Muscle layer of colon (tissue), 2 donors: ENCODE data around the gene RAB3GAP1.
"Not testable (repeated sequence)": the region's sequence is repeated elsewhere in the genome, so short reads cannot be mapped to it uniquely, and the experiment has no call there.

Source experiments
- H3K27ac ChIP-seq: one replicate; pipeline ENCODE4 v1.7.0; 2013; ENCODE audit warnings: low read depth, mild to moderate bottlenecking, low read length, moderate library complexity
- H3K27me3 ChIP-seq, 2 donors: one replicate each; pipeline ENCODE4 v1.7.0; 2013; ENCODE audit warnings: low read length in 2 of 2, mild to moderate bottlenecking in 2 of 2; ENCODE audit not compliant: insufficient read depth in 2 of 2, control insufficient read depth in 1 of 2
- H3K36me3 ChIP-seq: one replicate; pipeline ENCODE4 v1.7.0; 2013; ENCODE audit warnings: mild to moderate bottlenecking, low read length; ENCODE audit not compliant: insufficient read depth
- H3K4me1 ChIP-seq: one replicate; pipeline ENCODE4 v1.7.0; 2013; ENCODE audit warnings: mild to moderate bottlenecking, low read length; ENCODE audit not compliant: insufficient read depth
- H3K4me3 ChIP-seq, 2 donors: one replicate each; pipeline ENCODE4 v1.7.0; 2013; ENCODE audit warnings: low read length in 2 of 2, low read depth in 1 of 2, mild to moderate bottlenecking in 1 of 2, moderate library complexity in 1 of 2
- H3K9ac ChIP-seq: one replicate; pipeline ENCODE4 v1.7.0; 2013; ENCODE audit warnings: low read length
- H3K9me3 ChIP-seq: one replicate; pipeline ENCODE4 v1.7.0; 2013; ENCODE audit warnings: mild to moderate bottlenecking, low read length
- donor health status: abdominal sarcoma.
- donor health status: Adenocarcinoma of cecum.

RAB3GAP1 gene

GRCh38 chr2:135121016-135121657, 69.0 kb downstream of the RAB3GAP1 start:
- H3K9me3 ChIP-seq, result no peaks in the 10 kb centered on the region
- no peak overlapping the region for H3K9ac ChIP-seq
- H3K27me3 ChIP-seq, result no peaks in the 10 kb centered on the region
- H3K27ac ChIP-seq, result no peak overlapping the region
- peaks cover 6% of the 10 kb centered on the region for H3K36me3 ChIP-seq
- H3K4me3 ChIP-seq, result no peak overlapping the region
- no peaks in the 10 kb centered on the region for H3K4me1 ChIP-seq

DNA sequence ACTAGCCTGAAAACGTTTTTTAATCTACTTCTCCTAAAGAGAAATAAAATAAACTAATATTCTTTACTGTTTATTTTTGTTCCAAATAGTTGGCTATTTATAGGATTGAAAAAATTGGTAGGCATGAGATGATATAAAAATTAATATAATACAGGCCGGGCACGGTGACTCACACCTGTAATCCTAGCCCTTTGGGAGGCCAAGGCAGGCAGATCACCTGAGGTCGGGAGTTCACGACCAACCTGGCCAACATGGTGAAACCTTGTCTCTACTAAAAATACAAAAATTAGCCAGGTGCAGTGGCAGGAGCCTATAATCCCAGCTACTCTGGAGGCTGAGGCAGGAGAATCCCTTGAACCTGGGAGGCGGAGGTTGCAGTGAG, 69.6 kb downstream of the RAB3GAP1 start:
- not testable (repeated sequence) for H3K9ac ChIP-seq, H3K27ac ChIP-seq, H3K4me1 ChIP-seq, H3K27me3 ChIP-seq, H3K36me3 ChIP-seq, H3K4me3 ChIP-seq, H3K9me3 ChIP-seq

GRCh38 chr2:135124924-135125886, 73.1 kb downstream of the RAB3GAP1 start:
- H3K36me3 ChIP-seq, result peaks cover 17% of the 10 kb centered on the region
- H3K27me3 ChIP-seq, result no peaks in the 10 kb centered on the region
- H3K4me3 ChIP-seq, result no peak overlapping the region
- no peaks in the 10 kb centered on the region for H3K9me3 ChIP-seq
- no peak overlapping the region for H3K27ac ChIP-seq
- no peak overlapping the region for H3K9ac ChIP-seq
- no peaks in the 10 kb centered on the region for H3K4me1 ChIP-seq

GRCh38 chr2:135125940-135126339, 73.8 kb downstream of the RAB3GAP1 start:
- Histone ChIP-seq H3K9me3 (no peaks in the 10 kb centered on the region), H3K36me3 (peaks cover 21% of the 10 kb centered on the region), H3K4me1 (no peaks in the 10 kb centered on the region), H3K9ac (no peak overlapping the region), H3K27me3 (no peaks in the 10 kb centered on the region), H3K27ac (no peak overlapping the region), H3K4me3 (no peak overlapping the region)

DNA sequence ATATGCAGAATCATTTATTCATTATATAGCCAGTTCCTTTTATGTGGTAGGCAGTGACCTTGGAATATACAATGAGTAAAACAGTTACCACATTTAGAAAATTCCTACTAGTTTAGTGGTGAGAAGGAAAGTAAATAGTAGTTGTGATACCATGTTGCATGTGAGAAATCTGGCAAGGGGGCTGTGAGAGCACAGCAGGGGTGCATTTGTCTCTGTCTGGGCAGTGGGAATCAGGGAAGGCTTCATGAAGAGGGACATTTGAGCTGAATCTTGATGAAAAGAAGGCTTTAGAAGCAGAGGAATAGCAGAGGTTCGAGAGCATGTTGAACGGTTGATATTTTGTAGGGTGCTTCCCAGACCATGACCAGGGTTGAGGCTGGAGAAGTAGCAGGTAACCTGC, 78.7 kb downstream of the RAB3GAP1 start:
- H3K27ac ChIP-seq, result no peak overlapping the region
- no peaks in the 10 kb centered on the region for H3K4me1 ChIP-seq
- no peak overlapping the region for H3K4me3 ChIP-seq
- H3K36me3 ChIP-seq, result peaks cover 47% of the 10 kb centered on the region
- no peak overlapping the region for H3K9ac ChIP-seq
- H3K9me3 ChIP-seq, result no peaks in the 10 kb centered on the region
- no peaks in the 10 kb centered on the region for H3K27me3 ChIP-seq

DNA sequence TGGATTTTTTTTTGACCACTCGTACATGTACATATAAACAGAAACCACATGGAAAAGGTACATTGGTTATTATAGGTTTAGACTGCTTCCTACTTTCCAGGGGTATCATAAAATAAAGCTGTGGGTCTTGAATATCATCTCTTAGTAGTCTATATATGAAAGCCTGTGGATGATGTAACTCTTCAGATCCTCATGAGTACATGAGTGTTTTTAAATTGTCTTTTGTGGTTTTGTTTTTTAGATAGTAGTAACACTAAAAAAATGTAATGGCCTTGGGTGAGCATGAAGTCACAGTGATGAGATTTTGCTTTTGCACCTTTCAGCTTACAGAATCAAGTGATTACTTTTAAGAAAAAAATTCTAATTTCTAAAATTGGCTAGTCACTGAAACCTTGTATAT, 80.2 kb downstream of the RAB3GAP1 start:
- peaks cover 60% of the 10 kb centered on the region for H3K36me3 ChIP-seq
- no peaks in the 10 kb centered on the region for H3K4me1 ChIP-seq
- H3K9ac ChIP-seq, result no peak overlapping the region

GRCh38 chr2:135140606-135141005, 88.5 kb downstream of the RAB3GAP1 start:
- peaks cover 5% of the 10 kb centered on the region for H3K9me3 ChIP-seq
- no peak overlapping the region for H3K4me3 ChIP-seq
- H3K36me3 ChIP-seq, result peaks cover 29% of the 10 kb centered on the region
- H3K27me3 ChIP-seq, result no peaks in the 10 kb centered on the region
- H3K27ac ChIP-seq, result no peak overlapping the region
- H3K4me1 ChIP-seq, result no peaks in the 10 kb centered on the region
- H3K9ac ChIP-seq, result no peak overlapping the region

More for the DNA sequence above, 80.2 kb downstream of the RAB3GAP1 start:
- Histone ChIP-seq H3K27ac (no peak overlapping the region), H3K9me3 (no peaks in the 10 kb centered on the region), H3K27me3 (no peaks in the 10 kb centered on the region), H3K4me3 (no peak overlapping the region)

- no peak overlapping the region for H3K9ac ChIP-seq
- H3K27me3 ChIP-seq, result no peaks in the 10 kb centered on the region
- no peaks in the 10 kb centered on the region for H3K4me1 ChIP-seq
- H3K9me3 ChIP-seq, result peaks cover 5% of the 10 kb centered on the region
- H3K36me3 ChIP-seq, result peaks cover 15% of the 10 kb centered on the region
- H3K4me3 ChIP-seq, result no peak overlapping the region
- H3K27ac ChIP-seq, result no peak overlapping the region
Measured at GRCh38 chr2:135142323-135142722, 90.2 kb downstream of the RAB3GAP1 start.

DNA sequence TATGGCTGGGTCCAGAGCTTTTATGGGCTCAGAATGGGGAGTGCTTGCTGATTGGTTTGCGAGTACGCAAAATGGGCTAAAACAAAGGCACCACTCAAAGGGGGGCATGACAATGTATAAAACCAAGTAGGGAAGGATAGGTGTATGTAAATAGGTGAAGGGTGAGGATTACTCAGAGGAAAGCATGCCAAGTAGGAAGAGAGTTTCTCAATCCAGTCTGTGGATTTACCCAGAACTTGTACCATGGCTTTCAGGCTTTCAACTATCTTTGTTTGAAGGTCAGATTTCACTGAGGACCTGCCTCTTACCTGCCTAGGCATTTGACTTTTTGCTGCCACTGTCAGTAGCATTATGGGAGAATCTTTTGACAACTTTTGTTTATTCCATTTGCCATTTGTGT, 92.3 kb downstream of the RAB3GAP1 start:
- no peak overlapping the region for H3K27ac ChIP-seq
- no peaks in the 10 kb centered on the region for H3K4me1 ChIP-seq
- H3K27me3 ChIP-seq, result no peaks in the 10 kb centered on the region
- H3K4me3 ChIP-seq, result no peak overlapping the region
- peaks cover 11% of the 10 kb centered on the region for H3K36me3 ChIP-seq
- peaks cover 5% of the 10 kb centered on the region for H3K9me3 ChIP-seq
- no peak overlapping the region for H3K9ac ChIP-seq

GRCh38 chr2:135149251-135149650, 97.2 kb downstream of the RAB3GAP1 start:
- no peak overlapping the region for H3K9ac ChIP-seq
- H3K27ac ChIP-seq, result no peak overlapping the region
- H3K4me3 ChIP-seq, result no peak overlapping the region
- no peaks in the 10 kb centered on the region for H3K9me3 ChIP-seq
- H3K4me1 ChIP-seq, result no peaks in the 10 kb centered on the region
- H3K36me3 ChIP-seq, result peaks cover 36% of the 10 kb centered on the region
- no peaks in the 10 kb centered on the region for H3K27me3 ChIP-seq

DNA sequence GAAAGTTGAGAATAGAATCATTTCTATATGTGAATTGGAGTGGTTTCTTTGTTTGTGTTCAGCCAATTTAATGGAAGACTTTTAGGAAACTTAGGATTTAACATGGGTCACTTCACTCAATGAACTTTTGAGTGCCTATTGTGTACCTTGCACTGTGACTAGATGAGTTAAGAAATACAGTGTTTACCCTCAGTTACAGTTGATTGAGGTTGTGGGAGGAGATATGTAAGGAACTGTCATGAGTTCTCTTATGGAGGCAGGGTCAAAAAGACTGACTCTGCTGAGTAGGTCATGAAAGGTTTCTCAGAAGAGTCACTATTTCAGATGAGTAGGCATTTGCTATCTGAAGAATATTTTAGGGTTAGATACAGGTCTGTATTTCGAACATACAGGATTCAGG, 98.6 kb downstream of the RAB3GAP1 start:
- Histone ChIP-seq H3K9ac (no peak overlapping the region), H3K36me3 (peaks cover 43% of the 10 kb centered on the region), H3K27ac (no peak overlapping the region), H3K4me3 (no peak overlapping the region), H3K4me1 (no peaks in the 10 kb centered on the region), H3K9me3 (no peaks in the 10 kb centered on the region), H3K27me3 (no peaks in the 10 kb centered on the region)
